GM12878 (cell line): ENCODE data around the gene CCSER1. TPM values are rescaled to one million over a fixed set of nuclear protein-coding genes. Genes with fewer than 3 reads are reported as not detected.

Source experiments
- ATAC-seq: fragments of 200-7000 bp; cut with Tn5 transposase; 3 replicates; pipeline ENCODE4 v1.9.1; 2020; ENCODE audit warnings: mild to moderate bottlenecking, moderate library complexity
- BruUV-seq: library from RNA; stranded (reverse); fragments of 400-500 nt; replicated peaks from 2 replicates; lab custom pipeline; 2021; lab: Mats Ljungman, UMichigan
- CTCF ChIA-PET: fragments of 300-600 bp; sonication (Branson Sonifier 250); formaldehyde crosslinking; extraction: SDS; loops from one replicate; lab custom pipeline; 2021; ENCODE audit warnings: inconsistent platforms; lab: Yijun Ruan, JAX
- POLR2A ChIA-PET: fragments of 350-600 bp; formaldehyde crosslinking; extraction: SDS; loops from one replicate; lab custom pipeline; 2021; ENCODE audit warnings: inconsistent platforms; lab: Charles Lee
- RAD21 ChIA-PET: fragments of 300-600 bp; sonication (Branson Sonifier 250); formaldehyde crosslinking; loops from one replicate; lab custom pipeline; 2023; ENCODE audit warnings: antibody characterized with exemption; ENCODE audit not compliant: unreplicated experiment; lab: Charles Lee
- SMC1A ChIA-PET: fragments of 300-600 bp; sonication (Branson Sonifier 250); formaldehyde crosslinking; loops from one replicate; lab custom pipeline; 2023; ENCODE audit not compliant: unreplicated experiment, uncharacterized antibody; lab: Charles Lee
- DNase-seq: peaks from one replicate; pipeline ENCODE4 v3.0.0-alpha.2; 2011; ENCODE audit warnings: low read depth, low spot score
- FAIRE-seq: peaks from 3 replicates; lab custom pipeline; 2011; peaks lifted over from hg19 to GRCh38; lab: Jason Lieb, UNC
- H2AFZ ChIP-seq: 2 replicates; pipeline ENCODE4 v1.6.0; 2011; ENCODE audit warnings: low read depth, low read length, control low read depth; ENCODE audit not compliant: control insufficient read depth
- H3K27ac ChIP-seq: 2 replicates; pipeline ENCODE4 v1.5.1; 2011; ENCODE audit warnings: control low read depth; ENCODE audit not compliant: control insufficient read depth, insufficient read depth
- H3K27me3 ChIP-seq, 2 experiments: replicated peaks in 1 of 2; 2 replicates each; pipeline versions ENCODE4 v1.6.0 to v1.6.1; 2011; ENCODE audit warnings: low read length in 1 of 2; ENCODE audit not compliant: control insufficient read depth in 2 of 2, insufficient read depth in 2 of 2
- H3K36me3 ChIP-seq, 2 experiments: 2 replicates each; pipeline ENCODE4 v1.5.1; 2011; ENCODE audit warnings: low read length in 1 of 2; ENCODE audit not compliant: control insufficient read depth in 2 of 2, insufficient read depth in 2 of 2
- H3K4me1 ChIP-seq: 2 replicates; pipeline ENCODE4 v1.6.1; 2011; ENCODE audit warnings: mild to moderate bottlenecking, low read length, moderate library complexity, mixed read lengths; ENCODE audit not compliant: control insufficient read depth, insufficient read depth
- H3K4me2 ChIP-seq: 2 replicates; pipeline ENCODE4 v1.6.0; 2011; ENCODE audit warnings: control low read depth; ENCODE audit not compliant: control insufficient read depth, insufficient read depth
- H3K4me3 ChIP-seq: fragments of 200-600 bp; sonication (generic); 2 replicates; pipeline ENCODE4 v1.5.1; 2016
- H3K79me2 ChIP-seq: 2 replicates; pipeline ENCODE4 v1.6.0; 2011; ENCODE audit warnings: low read length; ENCODE audit not compliant: control insufficient read depth, insufficient read depth
- H3K9ac ChIP-seq: 2 replicates; pipeline ENCODE4 v1.8.0; 2011; ENCODE audit warnings: low read length, control low read depth, mixed read lengths; ENCODE audit not compliant: control insufficient read depth, insufficient read depth
- H3K9me3 ChIP-seq: replicated peaks from 3 replicates; pipeline ENCODE4 v1.5.1; 2011; ENCODE audit warnings: mild to moderate bottlenecking, low read length; ENCODE audit not compliant: control insufficient read depth, insufficient read depth
- H4K20me1 ChIP-seq: 2 replicates; pipeline ENCODE4 v1.6.0; 2011; ENCODE audit not compliant: control insufficient read depth, insufficient read depth
- ATF7 ChIP-seq: fragments of 450-650 bp; IDR thresholded peaks from 2 replicates; pipeline ENCODE4 v1.6.1; 2016; ENCODE audit warnings: low read depth, mild to moderate bottlenecking
- BACH1 ChIP-seq: fragments of 450-650 bp; IDR thresholded peaks from 2 replicates; pipeline ENCODE4 v1.6.1; 2017; ENCODE audit warnings: mild to moderate bottlenecking, borderline replicate concordance
- BCL11A ChIP-seq: IDR thresholded peaks from 2 replicates; pipeline ENCODE4 v1.6.1; 2011; ENCODE audit warnings: low read depth, low read length
- E2F4 ChIP-seq: IDR thresholded peaks from 2 replicates; pipeline ENCODE4 v1.6.1; 2012; ENCODE audit warnings: low read depth, low read length, improper control_type of control experiment
- MEF2A ChIP-seq: IDR thresholded peaks from 2 replicates; pipeline ENCODE4 v1.6.1; 2011; ENCODE audit warnings: low read depth, mild to moderate bottlenecking, low read length, moderate library complexity; ENCODE audit not compliant: insufficient read depth
- MEF2B ChIP-seq: fragments of 450-650 bp; IDR thresholded peaks from 2 replicates; pipeline ENCODE4 v1.6.1; 2018; ENCODE audit warnings: mild to moderate bottlenecking, moderate library complexity; ENCODE audit not compliant: partially characterized antibody, poor library complexity, severe bottlenecking
- MTA2 ChIP-seq: fragments of 450-650 bp; IDR thresholded peaks from 2 replicates; pipeline ENCODE4 v1.6.1; 2016; ENCODE audit warnings: low read depth, mild to moderate bottlenecking, moderate library complexity
- MXI1 ChIP-seq: fragments of 150-350 bp; IDR thresholded peaks from 2 replicates; pipeline ENCODE4 v1.6.1; 2011; ENCODE audit warnings: low read depth, mild to moderate bottlenecking, inconsistent platforms, low read length, improper control_type of control experiment
- NFIC ChIP-seq: IDR thresholded peaks from 2 replicates; pipeline ENCODE4 v1.6.1; 2012; ENCODE audit warnings: low read depth, mild to moderate bottlenecking, inconsistent platforms, low read length, moderate library complexity
- PAX5 ChIP-seq: IDR thresholded peaks from 2 replicates; pipeline ENCODE4 v1.6.1; 2011; ENCODE audit warnings: low read depth, low read length, borderline replicate concordance
- POLR2AphosphoS2 ChIP-seq: IDR thresholded peaks from 2 replicates; pipeline ENCODE4 v1.6.1; 2011; ENCODE audit warnings: low read depth, mild to moderate bottlenecking, low read length, improper control_type of control experiment, moderate library complexity
- RB1 ChIP-seq: fragments of 450-650 bp; formaldehyde crosslinking; IDR thresholded peaks from 2 replicates; pipeline ENCODE4 v1.6.1; 2017; ENCODE audit warnings: mild to moderate bottlenecking, borderline replicate concordance
- SIX5 ChIP-seq: IDR thresholded peaks from 2 replicates; pipeline ENCODE4 v1.6.1; 2011; ENCODE audit warnings: mild to moderate bottlenecking, low read depth, low read length, moderate library complexity; ENCODE audit not compliant: severe bottlenecking
- SMAD1 ChIP-seq: fragments of 450-650 bp; IDR thresholded peaks from 2 replicates; pipeline ENCODE4 v1.6.1; 2018; ENCODE audit warnings: mild to moderate bottlenecking, low read depth; ENCODE audit not compliant: partially characterized antibody
- SP1 ChIP-seq: IDR thresholded peaks from one replicate; pipeline ENCODE4 v1.6.1; 2011; ENCODE audit warnings: low read depth, low read length
- SPI1 ChIP-seq: IDR thresholded peaks from 2 replicates; pipeline ENCODE4 v1.6.1; 2011; ENCODE audit warnings: low read depth, mild to moderate bottlenecking, low read length, moderate library complexity, borderline replicate concordance; ENCODE audit not compliant: insufficient read depth
- STAT1 ChIP-seq: fragments of 450-650 bp; conservative IDR thresholded peaks from 2 replicates; pipeline ENCODE4 v1.6.1; 2014; ENCODE audit warnings: antibody characterized with exemption, mild to moderate bottlenecking
- WRNIP1 ChIP-seq: IDR thresholded peaks from 2 replicates; pipeline ENCODE4 v1.6.1; 2011; ENCODE audit warnings: low read depth, low read length, improper control_type of control experiment, borderline replicate concordance
- ZBTB11 ChIP-seq: fragments of 450-650 bp; formaldehyde crosslinking; IDR thresholded peaks from 2 replicates; pipeline ENCODE4 v1.5.0; 2022; ENCODE audit warnings: mild to moderate bottlenecking, missing genetic modification characterization
- WGBS: methylation state at CpG from one replicate; pipeline ENCODE4 v1.1.6; 2016; ENCODE audit warnings: low lambda C conversion rate; ENCODE audit not compliant: insufficient replicate concordance, insufficient coverage; ENCODE audit errors: missing lambda C conversion rate; 5-methylcytosine and 5-hydroxymethylcytosine counted together
- in situ Hi-C: fragments of 300-500 bp; cut with MboI; formaldehyde crosslinking; loops from 9 replicates; pipeline ENCODE4 v1.14.3; 2018; ENCODE audit warnings: mixed read lengths
- intact Hi-C: fragments of 100-400 bp; cut with micrococcal nuclease; formaldehyde crosslinking; loops from one replicate; pipeline ENCODE4 v1.14.2; 2022; ENCODE audit not compliant: unreplicated experiment
- polyA plus RNA-seq, 11 experiments: library from polyadenylated mRNA; depleted of rRNA in 4 of 11; unstranded in 6 of 11; stranded (reverse) in 5 of 11; fragments of >200 nt; fragmentation: Nextera tagmentation in 4 of 11; fragmentation: Illumina TruSeq in 1 of 11; extraction: Ambion mirVana in 4 of 11; extraction: Trizol in 1 of 11; gene quantifications; 1 replicate in 1 of 11; 2 replicates in 10 of 11; pipeline versions ENCODE4 v1.2.1 to v1.2.3, GENCODE V29; 2011 to 2016; ENCODE audit warnings: inconsistent platforms in 2 of 11, missing spikeins in 2 of 11, low read depth in 1 of 11
- total RNA-seq, 4 experiments: library from RNA; depleted of rRNA in 3 of 4; stranded (reverse); fragments of >200 nt in 3 of 4; fragmentation: Illumina TruSeq in 1 of 4; extraction: Trizol in 1 of 4; gene quantifications; 2 replicates each; pipeline versions ENCODE4 v1.2.1 to v1.2.3, GENCODE V29; 2013 to 2021

CCSER1 gene
- total and polyA plus RNA-seq, 10 of the 15 experiments (the other 5 are each of a cell fraction or from before 2014, with no cell fraction given): 0.22 to 2.7 (median 1.0) TPM

GRCh38 chr4:90187148-90187884 lies 60.1 kb downstream of the CCSER1 start:
- Histone ChIP-seq H3K36me3 (no peaks in the 10 kb centered on the region), H3K4me3 (no peak overlapping the region), H3K4me2 (no peak overlapping the region), H2AFZ (no peak overlapping the region), H3K4me1 (no peaks in the 10 kb centered on the region), H3K79me2 (no peaks in the 10 kb centered on the region), H4K20me1 (no peaks in the 10 kb centered on the region), H3K27me3 (no peaks in the 10 kb centered on the region), H3K9me3 (no peaks in the 10 kb centered on the region), H3K9ac (no peak overlapping the region), H3K27ac (no peak overlapping the region)
- ATAC-seq (peak; percentile 76), DNase-seq (peak; percentile 35), FAIRE-seq (no peak)
- ChIA-PET CTCF (no interaction called here), RAD21 (no interaction called here), POLR2A (interaction anchor here (0.6 kb wide), 2 partner anchors 109 to 283 kb away, joined by 3 to 4 read pairs; no protein-coding TSS in a partner anchor), SMC1A (no interaction called here)
- 2% methylated on average over 5 of the region's 5 CpGs for WGBS
- intact Hi-C loops: no loop called here
- no TSS peak for BruUV-seq
- in situ Hi-C loops: no loop called here
- TF ChIP-seq ZBTB11 (CRISPR knock-in tag) (no peak), BACH1 (no peak), STAT1 (no peak), RB1 (no peak), WRNIP1 (no peak), SMAD1 (no peak), MXI1 (no peak), NFIC (peak; percentile 33; the same call in 1 of the 2 replicates), POLR2AphosphoS2 (no peak), SIX5 (no peak), SP1 (no peak), MEF2A (peak; percentile 48; the same call in 1 of the 2 replicates), SPI1 (no peak), PAX5 (peak; percentile 77), MEF2B (peak; percentile 67), E2F4 (no peak), MTA2 (peak; percentile 64), BCL11A (peak; percentile 73; the same call in 1 of the 2 replicates), ATF7 (0 out of 2 replicates have a peak, but pooled peaks have one; percentile 25)
